Glutamatergic neuron (in vitro differentiated cells): ENCODE data around the gene VANGL1. TPM values are rescaled to one million over a fixed set of nuclear protein-coding genes. Genes with fewer than 3 reads are reported as not detected.

Experiments used
- DNase-seq: peaks from one replicate; pipeline ENCODE4 v3.0.0; 2022
- H3K27ac Mint-ChIP-seq: one replicate; pipeline ENCODE4 v1.8.0; 2020; ENCODE audit warnings: mild to moderate bottlenecking, mixed read lengths, inconsistent platforms; ENCODE audit not compliant: unreplicated experiment
- H3K27me3 Mint-ChIP-seq: one replicate; pipeline ENCODE4 v1.8.0; 2020; ENCODE audit warnings: mild to moderate bottlenecking, moderate library complexity, mixed read lengths, inconsistent platforms; ENCODE audit not compliant: unreplicated experiment
- H3K36me3 Mint-ChIP-seq: one replicate; pipeline ENCODE4 v1.8.0; 2020; ENCODE audit warnings: mild to moderate bottlenecking, mixed read lengths, inconsistent platforms; ENCODE audit not compliant: unreplicated experiment
- H3K4me1 Mint-ChIP-seq: one replicate; pipeline ENCODE4 v1.8.0; 2020; ENCODE audit warnings: mild to moderate bottlenecking, low read depth, mixed read lengths, inconsistent platforms; ENCODE audit not compliant: unreplicated experiment
- H3K4me3 Mint-ChIP-seq: one replicate; pipeline ENCODE4 v1.8.0; 2020; ENCODE audit warnings: mild to moderate bottlenecking, mixed read lengths, inconsistent platforms; ENCODE audit not compliant: unreplicated experiment
- H3K9me3 Mint-ChIP-seq: one replicate; pipeline ENCODE4 v1.8.0; 2020; ENCODE audit warnings: mild to moderate bottlenecking, moderate library complexity, mixed read lengths, inconsistent platforms; ENCODE audit not compliant: unreplicated experiment
- CTCF ChIP-seq: fragments of 200-600 bp; sonication (generic); IDR thresholded peaks from one replicate; pipeline ENCODE4 v1.5.0; 2021; ENCODE audit not compliant: partially characterized antibody, unreplicated experiment
- total RNA-seq: library from RNA; stranded (reverse); fragmentation: NEBNext Ultra II Directional; extraction: Animal tissue kit (Norgen Biotek cat#: 25700); gene quantifications from one replicate; pipeline ENCODE4 v1.2.1, GENCODE V29; 2021; ENCODE audit not compliant: unreplicated experiment

VANGL1 gene
- total RNA-seq, 1 donor from 2014 or later = 4.6 TPM

- TF ChIP-seq CTCF = no peak
- no peak overlapping the region for H3K27ac Mint-ChIP-seq
- DNase-seq = no peak
- no peaks in the 10 kb centered on the region for H3K27me3 Mint-ChIP-seq
- no peaks in the 10 kb centered on the region for H3K9me3 Mint-ChIP-seq
- H3K36me3 Mint-ChIP-seq = peaks cover 8% of the 10 kb centered on the region
- peaks cover 2% of the 10 kb centered on the region for H3K4me1 Mint-ChIP-seq
- no peak overlapping the region for H3K4me3 Mint-ChIP-seq
Observed at GRCh38 chr1:115656461-115657077, 14.8 kb downstream of the VANGL1 start.

- no peak overlapping the region for H3K27ac Mint-ChIP-seq
- H3K4me3 Mint-ChIP-seq = no peak overlapping the region
- H3K4me1 Mint-ChIP-seq = peaks cover 2% of the 10 kb centered on the region
- no peak for DNase-seq
- H3K27me3 Mint-ChIP-seq = peaks cover 2% of the 10 kb centered on the region
- H3K36me3 Mint-ChIP-seq = peaks cover 8% of the 10 kb centered on the region
- H3K9me3 Mint-ChIP-seq = no peaks in the 10 kb centered on the region
- no peak for TF ChIP-seq CTCF
Observed at GRCh38 chr1:115658646-115659045, 16.9 kb downstream of the VANGL1 start.

- Mint-ChIP-seq H3K27ac (no peak overlapping the region), H3K4me1 (peaks cover 10% of the 10 kb centered on the region), H3K9me3 (no peaks in the 10 kb centered on the region), H3K36me3 (peaks cover 8% of the 10 kb centered on the region), H3K27me3 (peaks cover 2% of the 10 kb centered on the region), H3K4me3 (no peak overlapping the region)
- no peak for TF ChIP-seq CTCF
- no peak for DNase-seq
Observed at GRCh38 chr1:115660151-115660550, 18.4 kb downstream of the VANGL1 start.

- Mint-ChIP-seq H3K27me3 (peaks cover 3% of the 10 kb centered on the region), H3K9me3 (no peaks in the 10 kb centered on the region), H3K4me1 (peaks cover 14% of the 10 kb centered on the region), H3K4me3 (no peak overlapping the region), H3K36me3 (peaks cover 8% of the 10 kb centered on the region), H3K27ac (no peak overlapping the region)
- DNase-seq = no peak
- no peak for TF ChIP-seq CTCF
Observed at GRCh38 chr1:115661157-115661556, 19.4 kb downstream of the VANGL1 start.

- DNase-seq = no peak
- no peak for TF ChIP-seq CTCF
- peaks cover 3% of the 10 kb centered on the region for H3K27me3 Mint-ChIP-seq
- no peak overlapping the region for H3K4me3 Mint-ChIP-seq
- H3K4me1 Mint-ChIP-seq = peaks cover 17% of the 10 kb centered on the region
- H3K9me3 Mint-ChIP-seq = no peaks in the 10 kb centered on the region
- H3K27ac Mint-ChIP-seq = no peak overlapping the region
- peaks cover 10% of the 10 kb centered on the region for H3K36me3 Mint-ChIP-seq
Observed at GRCh38 chr1:115665319-115666096, 23.7 kb downstream of the VANGL1 start.
